Endodermal cell (in vitro differentiated cells): ENCODE results near the gene ARHGAP8. TPM values are rescaled to one million over a fixed set of nuclear protein-coding genes. Genes with fewer than 3 reads are reported as not detected.

Source experiments
- DNase-seq: peaks from one replicate; pipeline ENCODE4 v3.0.0-alpha.2; 2017
- H3K27ac ChIP-seq: 2 replicates; pipeline ENCODE4 v1.5.1; 2013; ENCODE audit warnings: mild to moderate bottlenecking, low read depth, low read length, moderate library complexity
- H3K27me3 ChIP-seq: 2 replicates; pipeline ENCODE4 v1.6.1; 2013; ENCODE audit warnings: mild to moderate bottlenecking, low read length, moderate library complexity; ENCODE audit not compliant: insufficient read depth, control insufficient read depth, poor library complexity, severe bottlenecking
- H3K36me3 ChIP-seq: 2 replicates; pipeline ENCODE4 v1.7.0; 2013; ENCODE audit warnings: mild to moderate bottlenecking, low read length, moderate library complexity; ENCODE audit not compliant: control insufficient read depth, insufficient read depth
- H3K4me1 ChIP-seq: one replicate; pipeline ENCODE4 v1.7.0; 2013; ENCODE audit warnings: low read length; ENCODE audit not compliant: control insufficient read depth, insufficient read depth
- H3K4me3 ChIP-seq: 2 replicates; pipeline ENCODE4 v1.5.1; 2013; ENCODE audit warnings: mild to moderate bottlenecking, low read length, moderate library complexity
- H3K9ac ChIP-seq: 2 replicates; pipeline ENCODE4 v1.6.1; 2013; ENCODE audit warnings: mild to moderate bottlenecking, low read length, moderate library complexity; ENCODE audit not compliant: poor library complexity, severe bottlenecking; ENCODE audit errors: extremely low read depth
- H3K9me3 ChIP-seq: 2 replicates; pipeline ENCODE4 v1.6.1; 2013; ENCODE audit warnings: mild to moderate bottlenecking, low read length, moderate library complexity; ENCODE audit not compliant: control insufficient read depth
- H3K27ac Mint-ChIP-seq: 2 replicates; pipeline ENCODE4 v1.8.0; 2020; ENCODE audit warnings: mixed read lengths
- H3K27me3 Mint-ChIP-seq: 2 replicates; pipeline ENCODE4 v1.8.0; 2021; ENCODE audit warnings: mild to moderate bottlenecking, mixed read lengths; ENCODE audit not compliant: insufficient read depth
- H3K36me3 Mint-ChIP-seq: 2 replicates; pipeline ENCODE4 v1.8.0; 2020; ENCODE audit warnings: low read depth, mixed read lengths
- H3K4me1 Mint-ChIP-seq: 2 replicates; pipeline ENCODE4 v1.8.0; 2020; ENCODE audit warnings: mixed read lengths
- H3K4me3 Mint-ChIP-seq: 2 replicates; pipeline ENCODE4 v1.8.0; 2020; ENCODE audit warnings: mild to moderate bottlenecking, moderate library complexity, mixed read lengths
- H3K9me3 Mint-ChIP-seq: 2 replicates; pipeline ENCODE4 v1.8.0; 2020; ENCODE audit warnings: mild to moderate bottlenecking, mixed read lengths
- whole genome bisulfite sequencing, 2 experiments: methylation state at CpG; one replicate each; pipeline versions ENCODE4 v1.1.5 to v1.1.7; 2013; ENCODE audit warnings: missing lambda C conversion rate in 2 of 2, mixed read lengths in 1 of 2; ENCODE audit not compliant: insufficient coverage in 1 of 2, insufficient read length in 1 of 2; 5-methylcytosine and 5-hydroxymethylcytosine counted together
- total RNA-seq, 2 donors: library from RNA; stranded (reverse); fragmentation: NEBNext Ultra II Directional in 1 of 2; extraction: Animal tissue kit (Norgen Biotek cat#: 25700) in 1 of 2; gene quantifications; 2 replicates in 1 of 2; 3 replicates in 1 of 2; pipeline ENCODE4 v1.2.1, GENCODE V29; 2021
- TF ChIP-seq, protein P1 (sequence below): fragments of 200-600 bp; sonication (generic); conservative IDR thresholded peaks from 2 replicates; pipeline ENCODE4 v1.5.0; 2021; ENCODE audit warnings: antibody characterized with exemption, mild to moderate bottlenecking

ARHGAP8 gene
- total RNA-seq, 2 donors from 2014 or later: 45.2 to 51.3 TPM

GRCh38 chr22:44827666-44828190, 75.4 kb downstream of the ARHGAP8 start:
- peaks cover 5% of the 10 kb centered on the region for H3K9me3 Mint-ChIP-seq
- TF ChIP-seq, protein P1, sequence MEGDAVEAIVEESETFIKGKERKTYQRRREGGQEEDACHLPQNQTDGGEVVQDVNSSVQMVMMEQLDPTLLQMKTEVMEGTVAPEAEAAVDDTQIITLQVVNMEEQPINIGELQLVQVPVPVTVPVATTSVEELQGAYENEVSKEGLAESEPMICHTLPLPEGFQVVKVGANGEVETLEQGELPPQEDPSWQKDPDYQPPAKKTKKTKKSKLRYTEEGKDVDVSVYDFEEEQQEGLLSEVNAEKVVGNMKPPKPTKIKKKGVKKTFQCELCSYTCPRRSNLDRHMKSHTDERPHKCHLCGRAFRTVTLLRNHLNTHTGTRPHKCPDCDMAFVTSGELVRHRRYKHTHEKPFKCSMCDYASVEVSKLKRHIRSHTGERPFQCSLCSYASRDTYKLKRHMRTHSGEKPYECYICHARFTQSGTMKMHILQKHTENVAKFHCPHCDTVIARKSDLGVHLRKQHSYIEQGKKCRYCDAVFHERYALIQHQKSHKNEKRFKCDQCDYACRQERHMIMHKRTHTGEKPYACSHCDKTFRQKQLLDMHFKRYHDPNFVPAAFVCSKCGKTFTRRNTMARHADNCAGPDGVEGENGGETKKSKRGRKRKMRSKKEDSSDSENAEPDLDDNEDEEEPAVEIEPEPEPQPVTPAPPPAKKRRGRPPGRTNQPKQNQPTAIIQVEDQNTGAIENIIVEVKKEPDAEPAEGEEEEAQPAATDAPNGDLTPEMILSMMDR: no peak
- DNase-seq: no peak

DNA sequence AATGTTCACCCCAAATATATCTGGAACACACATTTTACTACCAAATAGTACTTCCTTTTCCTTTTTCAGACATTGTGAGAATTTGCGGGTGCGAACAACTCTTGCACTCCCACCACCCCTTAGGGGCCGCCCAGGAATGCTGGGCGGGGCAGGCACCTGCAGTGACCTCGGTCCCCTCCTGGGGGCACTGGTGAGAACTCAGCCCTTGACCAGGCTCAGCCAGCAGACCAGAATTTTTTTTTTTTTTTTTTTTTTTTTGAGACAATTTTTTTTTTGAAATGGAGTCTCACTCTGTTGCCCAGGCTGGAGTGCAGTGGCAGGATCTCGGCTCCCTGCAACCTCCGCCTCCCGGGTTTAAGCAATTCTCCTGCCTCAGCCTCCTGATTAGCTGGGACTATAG, 75.8 kb downstream of the ARHGAP8 start:
- H3K27ac ChIP-seq: no peak overlapping the region
- H3K4me1 Mint-ChIP-seq: no peaks in the 10 kb centered on the region
- H3K36me3 Mint-ChIP-seq: peaks cover 52% of the 10 kb centered on the region
- DNase-seq: peak; percentile 90
- no peaks in the 10 kb centered on the region for H3K27me3 Mint-ChIP-seq
- H3K36me3 ChIP-seq: peaks cover 16% of the 10 kb centered on the region
- H3K4me3 ChIP-seq: no peak overlapping the region
- no peak overlapping the region for H3K27ac Mint-ChIP-seq
- TF ChIP-seq, protein P1: peak; percentile 77
- H3K9ac ChIP-seq: no peak overlapping the region
- no peaks in the 10 kb centered on the region for H3K27me3 ChIP-seq
- no peak overlapping the region for H3K4me3 Mint-ChIP-seq
- no peaks in the 10 kb centered on the region for H3K4me1 ChIP-seq
- peaks cover 9% of the 10 kb centered on the region for H3K9me3 Mint-ChIP-seq
- H3K9me3 ChIP-seq: peaks cover 10% of the 10 kb centered on the region
- WGBS, 2 experiments: 63 to 77% methylated on average over 4 to 8 of the region's 8 CpGs

More at GRCh38 chr22:44827666-44828190, 75.4 kb downstream of the ARHGAP8 start:
- Histone ChIP-seq H3K27ac (no peak overlapping the region), H3K4me1 (no peaks in the 10 kb centered on the region), H3K9me3 (peaks cover 6% of the 10 kb centered on the region), H3K27me3 (no peaks in the 10 kb centered on the region), H3K36me3 (peaks cover 16% of the 10 kb centered on the region), H3K9ac (no peak overlapping the region), H3K4me3 (no peak overlapping the region)
- peaks cover 51% of the 10 kb centered on the region for H3K36me3 Mint-ChIP-seq
- H3K27ac Mint-ChIP-seq: no peak overlapping the region
- H3K4me1 Mint-ChIP-seq: no peaks in the 10 kb centered on the region
- H3K27me3 Mint-ChIP-seq: no peaks in the 10 kb centered on the region
- H3K4me3 Mint-ChIP-seq: no peak overlapping the region
- WGBS, 2 experiments: 91 to 93% methylated on average over 12 to 16 of the region's 16 CpGs

DNA sequence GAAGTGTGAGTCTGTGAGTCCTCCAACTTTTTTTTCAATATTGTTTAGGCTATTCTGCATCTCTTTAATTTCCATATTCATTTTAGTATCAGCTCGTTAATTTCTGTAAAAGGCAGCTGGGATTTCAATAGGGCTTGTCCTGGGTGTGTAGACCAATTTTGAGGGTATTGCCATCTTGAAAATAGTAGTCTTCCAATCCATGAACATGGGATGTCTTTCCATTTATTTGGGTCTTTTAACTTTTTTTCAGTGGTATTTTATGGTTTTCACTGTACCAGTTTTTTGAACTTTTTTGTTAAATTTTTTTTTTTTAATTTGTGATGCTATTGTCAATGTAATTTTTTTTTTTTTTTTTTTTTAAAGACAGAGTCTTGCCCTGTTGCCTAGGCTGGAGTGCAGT, 79.5 kb downstream of the ARHGAP8 start:
- Histone ChIP-seq H3K9me3 (peaks cover 34% of the 10 kb centered on the region), H3K27ac (no peak overlapping the region), H3K36me3 (peaks cover 22% of the 10 kb centered on the region), H3K4me3 (no peak overlapping the region), H3K27me3 (no peaks in the 10 kb centered on the region), H3K9ac (no peak overlapping the region), H3K4me1 (no peaks in the 10 kb centered on the region)
- TF ChIP-seq, protein P1: no peak
- 92% methylated on average over 1 of the region's 1 CpG; no CpG with 5 or more reads in 1 of the 2 experiments for WGBS, 2 experiments
- peaks cover 3% of the 10 kb centered on the region for H3K4me1 Mint-ChIP-seq
- no peak overlapping the region for H3K27ac Mint-ChIP-seq
- peaks cover 58% of the 10 kb centered on the region for H3K36me3 Mint-ChIP-seq
- H3K4me3 Mint-ChIP-seq: no peak overlapping the region
- DNase-seq: no peak
- peaks cover 20% of the 10 kb centered on the region for H3K9me3 Mint-ChIP-seq
- H3K27me3 Mint-ChIP-seq: no peaks in the 10 kb centered on the region
